SU-DHL-6 (cell line): ENCODE measurements around the gene TXNL1.

Source experiments
- H2AFZ ChIP-seq: fragments of 200-600 bp; sonication (generic); 2 replicates; pipeline ENCODE4 v1.6.1; 2014; ENCODE audit warnings: low read depth, mild to moderate bottlenecking, moderate library complexity, mixed read lengths, antibody characterized with exemption, low read length; ENCODE audit not compliant: severe bottlenecking
- H3F3A ChIP-seq: fragments of 200-600 bp; shearing (Covaris generic); 2 replicates; pipeline ENCODE4 v1.6.0; 2016; ENCODE audit warnings: antibody characterized with exemption, mild to moderate bottlenecking; ENCODE audit not compliant: insufficient read depth
- H3K27ac ChIP-seq: fragments of 200-600 bp; sonication (generic); 2 replicates; pipeline ENCODE4 v1.5.1; 2016; ENCODE audit warnings: low read depth, mild to moderate bottlenecking, low read length, moderate library complexity, mixed read lengths
- H3K27me3 ChIP-seq: fragments of 200-600 bp; sonication (generic), shearing (Covaris generic); 2 replicates; pipeline ENCODE4 v1.6.0; 2014; ENCODE audit warnings: mild to moderate bottlenecking, low read length
- H3K36me3 ChIP-seq: fragments of 200-600 bp; sonication (generic); 2 replicates; pipeline ENCODE4 v1.6.1; 2014; ENCODE audit warnings: mild to moderate bottlenecking, low read length, mixed read lengths
- H3K4me2 ChIP-seq: fragments of 300-600, 200-600 bp; shearing (Covaris generic), sonication (generic); 2 replicates; pipeline ENCODE4 v1.6.0; 2014; ENCODE audit warnings: low read length, low read depth, mild to moderate bottlenecking; ENCODE audit not compliant: poor library complexity, severe bottlenecking
- H3K4me3 ChIP-seq: fragments of 200-600 bp; sonication (generic); 2 replicates; pipeline ENCODE4 v1.5.1; 2014; ENCODE audit warnings: antibody characterized with exemption, low read length, mild to moderate bottlenecking, mixed read lengths; ENCODE audit not compliant: insufficient read depth, poor library complexity, severe bottlenecking
- H3K79me2 ChIP-seq: fragments of 200-600 bp; sonication (generic); 2 replicates; pipeline ENCODE4 v1.6.1; 2014; ENCODE audit warnings: mild to moderate bottlenecking, low read length, moderate library complexity; ENCODE audit not compliant: insufficient read depth
- H3K9ac ChIP-seq: fragments of 200-600 bp; sonication (generic); 2 replicates; pipeline ENCODE4 v1.7.0; 2014; ENCODE audit warnings: mild to moderate bottlenecking, low read length
- H3K9me2 ChIP-seq: fragments of 200-600 bp; sonication (generic); replicated peaks from 2 replicates; pipeline ENCODE4 v1.6.1; 2014; ENCODE audit warnings: low read length; ENCODE audit not compliant: insufficient read depth
- H3K9me3 ChIP-seq: fragments of 200-600 bp; sonication (generic); 2 replicates; pipeline ENCODE4 v1.6.1; 2014; ENCODE audit warnings: low read length, mixed read lengths; ENCODE audit not compliant: insufficient read depth
- H4K20me1 ChIP-seq: fragments of 200-600 bp; sonication (generic); 2 replicates; pipeline ENCODE4 v1.6.1; 2014; ENCODE audit warnings: low read depth, mild to moderate bottlenecking, antibody characterized with exemption, low read length, moderate library complexity, mixed read lengths
- CTCF ChIP-seq: fragments of 200-600 bp; sonication (generic); IDR thresholded peaks from one replicate; pipeline ENCODE4 v1.5.1; 2017; ENCODE audit warnings: antibody characterized with exemption, mild to moderate bottlenecking, low read length, moderate library complexity; ENCODE audit not compliant: insufficient read depth, poor library complexity, severe bottlenecking
- EZH2phosphoT487 ChIP-seq: fragments of 200-600 bp; sonication (generic), shearing (Covaris generic); conservative IDR thresholded peaks from 2 replicates; pipeline ENCODE4 v1.6.1; 2018; ENCODE audit warnings: mild to moderate bottlenecking, antibody characterized with exemption, low read length, moderate library complexity, mixed read lengths

TXNL1 gene

GRCh38 chr18:56647071-56647470 is 8.7 kb upstream of the TXNL1 start:
- H3F3A ChIP-seq, result peaks cover 6% of the 10 kb centered on the region; the same call in 1 of the 2 replicates
- TF ChIP-seq CTCF (no peak), EZH2phosphoT487 (no peak)
- H3K9ac ChIP-seq, result no peak overlapping the region
- no peak overlapping the region for H3K4me3 ChIP-seq
- H2AFZ ChIP-seq, result no peak overlapping the region
- no peaks in the 10 kb centered on the region for H3K9me3 ChIP-seq
- H3K79me2 ChIP-seq, result peaks cover 8% of the 10 kb centered on the region
- no peaks in the 10 kb centered on the region for H3K9me2 ChIP-seq
- H3K36me3 ChIP-seq, result no peaks in the 10 kb centered on the region
- H4K20me1 ChIP-seq, result no peaks in the 10 kb centered on the region
- H3K27ac ChIP-seq, result no peak overlapping the region
- H3K27me3 ChIP-seq, result no peaks in the 10 kb centered on the region
- no peak overlapping the region for H3K4me2 ChIP-seq

DNA sequence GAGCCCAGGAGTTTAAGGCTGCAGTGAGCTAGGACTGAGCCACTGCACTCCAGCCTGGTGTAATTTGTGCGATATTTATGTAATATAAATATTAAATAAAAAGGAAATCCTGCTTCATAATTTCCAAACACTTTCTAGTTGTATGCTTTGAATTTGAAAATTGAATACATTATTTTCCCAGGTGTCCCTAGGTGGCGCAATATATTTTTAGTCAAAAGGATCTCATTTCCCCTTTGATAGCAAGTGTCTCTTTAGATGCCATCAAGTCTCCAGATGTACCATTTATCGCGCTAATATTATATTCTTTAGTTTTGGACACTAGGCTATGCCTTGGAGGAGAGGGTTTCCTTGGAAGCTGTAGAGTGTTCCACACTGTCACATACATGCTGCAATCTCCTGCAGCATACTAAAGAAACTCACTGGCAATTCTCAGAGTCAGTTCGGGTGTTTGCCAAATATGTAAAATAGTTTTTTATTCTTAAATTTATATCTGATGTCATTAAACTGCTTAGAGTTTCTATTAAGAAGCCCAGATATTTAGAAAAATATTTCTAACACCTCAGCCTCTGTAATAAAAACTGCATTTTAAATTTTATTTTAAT is 7.1 kb upstream of the TXNL1 start:
- Histone ChIP-seq H3F3A (0 out of 2 replicates have a peak, but pooled peaks cover 3% of the 10 kb centered on the region), H3K4me3 (no peak overlapping the region), H3K9me2 (no peaks in the 10 kb centered on the region), H3K27me3 (no peaks in the 10 kb centered on the region), H3K9me3 (no peaks in the 10 kb centered on the region), H2AFZ (peak overlapping the region; percentile 95), H3K36me3 (no peaks in the 10 kb centered on the region), H3K9ac (no peak overlapping the region; the same call in 1 of the 2 replicates), H3K79me2 (no peaks in the 10 kb centered on the region), H3K4me2 (peak overlapping the region; percentile 54), H4K20me1 (no peaks in the 10 kb centered on the region), H3K27ac (no peak overlapping the region)
- TF ChIP-seq EZH2phosphoT487, result no peak
- TF ChIP-seq CTCF, result peak; percentile 85

DNA sequence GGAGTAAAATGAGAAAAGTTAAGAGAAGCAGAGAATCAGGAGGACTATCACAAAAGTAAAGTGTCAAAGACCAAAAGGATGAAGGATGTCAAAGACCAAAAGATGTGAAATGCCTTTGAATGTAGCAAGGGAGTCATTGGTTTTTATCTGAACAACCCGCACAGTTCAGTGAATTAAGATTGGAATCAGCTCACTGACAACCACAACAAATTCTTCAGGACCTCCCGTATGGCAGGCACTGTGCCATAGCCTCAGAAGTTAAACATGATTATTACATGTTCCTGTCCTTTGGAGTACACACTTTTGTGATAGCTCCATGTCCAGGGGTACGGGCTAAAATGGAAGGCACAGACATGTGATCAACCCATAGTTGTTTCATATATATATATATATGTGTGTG is 5.0 kb upstream of the TXNL1 start:
- Histone ChIP-seq H4K20me1 (no peaks in the 10 kb centered on the region), H3K79me2 (no peaks in the 10 kb centered on the region), H2AFZ (no peak overlapping the region), H3K4me3 (no peak overlapping the region), H3K27me3 (no peaks in the 10 kb centered on the region), H3K9ac (no peak overlapping the region), H3K9me3 (no peaks in the 10 kb centered on the region), H3K9me2 (no peaks in the 10 kb centered on the region), H3K36me3 (no peaks in the 10 kb centered on the region), H3F3A (0 out of 2 replicates have a peak, but pooled peaks cover 3% of the 10 kb centered on the region), H3K27ac (no peak overlapping the region), H3K4me2 (no peak overlapping the region)
- TF ChIP-seq EZH2phosphoT487, result no peak
- TF ChIP-seq CTCF, result no peak
